Liver (tissue), 9 donors: ENCODE data around the gene HARS2. TPM values are rescaled to one million over a fixed set of nuclear protein-coding genes. Genes with fewer than 3 reads are reported as not detected.

Source experiments
- DNase-seq: peaks from one replicate; pipeline ENCODE4 v3.0.0-alpha.2; 2017; ENCODE audit warnings: low spot score
- H3K27ac ChIP-seq, 2 donors: one replicate each; pipeline ENCODE4 v1.7.0; 2013; ENCODE audit warnings: inconsistent platforms in 2 of 2, low read length in 2 of 2, control low read depth in 1 of 2, low read depth in 1 of 2, mild to moderate bottlenecking in 1 of 2
- H3K27me3 ChIP-seq, 4 donors: one replicate each; pipeline versions ENCODE4 v1.6.1 to v1.7.0; 2013; ENCODE audit warnings: low read length in 3 of 4, inconsistent platforms in 1 of 4, mild to moderate bottlenecking in 1 of 4, moderate library complexity in 1 of 4; ENCODE audit not compliant: control insufficient read depth in 4 of 4, insufficient read depth in 4 of 4
- H3K36me3 ChIP-seq, 4 donors: one replicate each; pipeline versions ENCODE4 v1.6.1 to v1.7.0; 2013; ENCODE audit warnings: low read length in 3 of 4, mild to moderate bottlenecking in 3 of 4, low read depth in 1 of 4, moderate library complexity in 1 of 4; ENCODE audit not compliant: control insufficient read depth in 4 of 4, insufficient read depth in 3 of 4
- H3K4me1 ChIP-seq, 4 donors: one replicate each; pipeline versions ENCODE4 v1.6.1 to v1.7.0; 2013; ENCODE audit warnings: low read length in 3 of 4, mild to moderate bottlenecking in 3 of 4, moderate library complexity in 1 of 4; ENCODE audit not compliant: control insufficient read depth in 4 of 4, insufficient read depth in 4 of 4
- H3K4me3 ChIP-seq, 3 donors: one replicate each; pipeline versions ENCODE4 v1.6.1 to v1.7.0; 2013; ENCODE audit warnings: low read length in 3 of 3, control low read depth in 1 of 3, low read depth in 1 of 3, mild to moderate bottlenecking in 1 of 3
- H3K9ac ChIP-seq, 2 donors: one replicate each; pipeline ENCODE4 v1.7.0; 2013; ENCODE audit warnings: low read length in 2 of 2, mild to moderate bottlenecking in 2 of 2, moderate library complexity in 2 of 2, control low read depth in 1 of 2, low read depth in 1 of 2
- H3K9me3 ChIP-seq, 4 donors: one replicate each; pipeline versions ENCODE4 v1.6.1 to v1.7.0; 2013; ENCODE audit warnings: low read length in 3 of 4; ENCODE audit not compliant: control insufficient read depth in 4 of 4
- EGR1 ChIP-seq, 2 donors: IDR thresholded peaks; 2 replicates each; pipeline ENCODE4 v1.6.1; 2016 to 2018; ENCODE audit warnings: antibody characterized with exemption in 2 of 2, low read depth in 2 of 2
- FOXA1 ChIP-seq: IDR thresholded peaks from 2 replicates; pipeline ENCODE4 v1.6.1; 2016; ENCODE audit warnings: antibody characterized with exemption
- FOXA2 ChIP-seq: IDR thresholded peaks from 2 replicates; pipeline ENCODE4 v1.6.1; 2016; ENCODE audit warnings: antibody characterized with exemption
- GABPA ChIP-seq, 2 donors: IDR thresholded peaks in 1 of 2; conservative IDR thresholded peaks in 1 of 2; 2 replicates each; pipeline ENCODE4 v1.6.1; 2016; ENCODE audit warnings: antibody characterized with exemption in 2 of 2, mild to moderate bottlenecking in 1 of 2, moderate library complexity in 1 of 2
- HNF4A ChIP-seq, 2 donors: conservative IDR thresholded peaks; 2 replicates each; pipeline ENCODE4 v1.6.1; 2016; ENCODE audit warnings: antibody characterized with exemption in 2 of 2, mild to moderate bottlenecking in 2 of 2
- HNF4G ChIP-seq: IDR thresholded peaks from 2 replicates; pipeline ENCODE4 v1.6.1; 2016; ENCODE audit warnings: antibody characterized with exemption
- JUND ChIP-seq, 2 donors: IDR thresholded peaks; 2 replicates each; pipeline ENCODE4 v1.6.1; 2016; ENCODE audit warnings: antibody characterized with exemption in 2 of 2
- NR2F2 ChIP-seq: IDR thresholded peaks from 2 replicates; pipeline ENCODE4 v1.6.1; 2016; ENCODE audit warnings: antibody characterized with exemption
- RAD21 ChIP-seq, 2 donors: IDR thresholded peaks; 2 replicates each; pipeline ENCODE4 v1.6.1; 2016; ENCODE audit warnings: antibody characterized with exemption in 2 of 2, mild to moderate bottlenecking in 2 of 2
- RXRA ChIP-seq, 2 donors: IDR thresholded peaks; 2 replicates each; pipeline ENCODE4 v1.6.1; 2017 to 2018; ENCODE audit warnings: antibody characterized with exemption in 2 of 2, mild to moderate bottlenecking in 1 of 2
- SP1 ChIP-seq: IDR thresholded peaks from 2 replicates; pipeline ENCODE4 v1.6.1; 2018; ENCODE audit warnings: antibody characterized with exemption, mild to moderate bottlenecking
- YY1 ChIP-seq: IDR thresholded peaks from 2 replicates; pipeline ENCODE4 v1.6.1; 2016; ENCODE audit warnings: antibody characterized with exemption, mild to moderate bottlenecking
- WGBS: extraction: QIAGEN DNeasy Blood & Tissue Kit; methylation state at CpG from one replicate; pipeline ENCODE4 v1.1.7; 2013; 5-methylcytosine and 5-hydroxymethylcytosine counted together
- polyA plus RNA-seq, 2 donors: library from polyadenylated mRNA; stranded (reverse) in 1 of 2; unstranded in 1 of 2; fragments of 200-250 nt in 1 of 2; fragments of >200 nt in 1 of 2; fragmentation: Nextera tagmentation in 1 of 2; extraction: Ambion mirVana in 1 of 2; gene quantifications; one replicate each; pipeline versions ENCODE4 v1.2.1 to v1.2.3, GENCODE V29; 2013 to 2015
- total RNA-seq, 2 donors: library from RNA; depleted of rRNA; stranded (reverse); fragments of >200 nt; gene quantifications; one replicate each; pipeline ENCODE4 v1.2.3, GENCODE V29; 2014
- TF ChIP-seq, protein P1 (sequence below): IDR thresholded peaks from 2 replicates; pipeline ENCODE4 v1.6.1; 2016; ENCODE audit warnings: antibody characterized with exemption, mild to moderate bottlenecking
- TF ChIP-seq, protein P2 (sequence below): IDR thresholded peaks from 2 replicates; pipeline ENCODE4 v1.6.1; 2016; ENCODE audit warnings: antibody characterized with exemption
- TF ChIP-seq, protein P3 (sequence below): IDR thresholded peaks from 2 replicates; pipeline ENCODE4 v1.6.1; 2016; ENCODE audit warnings: antibody characterized with exemption
- TF ChIP-seq, protein P4 (sequence below): IDR thresholded peaks from 2 replicates; pipeline ENCODE4 v1.6.1; 2016; ENCODE audit warnings: antibody characterized with exemption
- TF ChIP-seq, protein P5 (sequence below): fragments of 150-350 bp; IDR thresholded peaks from 2 replicates; pipeline ENCODE4 v1.5.1; 2017; ENCODE audit warnings: improper control_type of control experiment, low read depth, low read length; ENCODE audit not compliant: missing input control
- donor health status: healthy.
- donor health status: healthy.
- donor health status: healthy.
- donor health status: healthy.
- donor health status: healthy.

The HARS2 gene
- total and polyA plus RNA-seq, 4 donors: 8.6 to 16.3 (median 10.8) TPM

DNA sequence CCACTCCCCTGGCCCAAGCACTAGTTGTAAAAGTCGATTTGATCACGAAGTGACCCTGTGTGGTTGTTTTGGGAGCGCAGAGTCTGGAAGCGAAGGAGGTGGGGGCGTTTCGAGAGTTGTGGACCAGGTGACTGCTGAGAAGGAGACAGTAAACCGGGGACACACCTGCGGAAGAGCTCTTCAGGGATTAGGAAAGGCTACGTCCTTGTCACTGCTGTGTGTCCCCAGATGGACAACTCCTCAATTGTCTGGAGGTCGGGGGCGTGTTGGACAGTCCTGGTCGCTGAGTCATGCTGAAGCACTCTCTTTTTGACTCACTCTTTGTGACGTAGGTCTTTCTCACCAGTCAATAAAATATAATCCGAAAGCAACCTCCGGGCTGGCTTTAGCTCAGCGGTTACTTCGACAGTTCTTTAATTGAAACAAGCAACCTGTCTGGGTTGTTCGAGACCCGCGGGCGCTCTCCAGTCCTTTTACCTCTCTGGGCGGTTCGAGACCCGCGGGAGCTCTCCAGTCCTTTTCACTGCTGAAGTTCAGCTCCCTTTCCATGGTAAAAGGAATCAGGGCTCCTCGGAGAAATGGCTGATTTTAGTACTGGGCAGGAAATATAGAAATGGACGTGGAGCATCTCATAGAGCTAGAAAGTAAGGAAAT is 19.8 kb downstream of the HARS2 start:
- Histone ChIP-seq H3K27me3 (no peaks in the 10 kb centered on the region), H3K4me1 (peaks cover 0 to 5% (median 2%) of the 10 kb centered on the region in 4 donors), H3K36me3 (peaks cover 1 to 6% (median 3%) of the 10 kb centered on the region in 4 donors), H3K9ac (peak overlapping the region; percentile 75 to 93), H3K4me3 (peak overlapping the region; percentile 43 to 83 (median 80)), H3K27ac (peak overlapping the region; percentile 94 to 97), H3K9me3 (no peaks in the 10 kb centered on the region)
- TF ChIP-seq RAD21 (IDR thresholded peaks at IDR 0.05): peak in 1 of 2 donors; percentile 46
- TF ChIP-seq, protein P1, sequence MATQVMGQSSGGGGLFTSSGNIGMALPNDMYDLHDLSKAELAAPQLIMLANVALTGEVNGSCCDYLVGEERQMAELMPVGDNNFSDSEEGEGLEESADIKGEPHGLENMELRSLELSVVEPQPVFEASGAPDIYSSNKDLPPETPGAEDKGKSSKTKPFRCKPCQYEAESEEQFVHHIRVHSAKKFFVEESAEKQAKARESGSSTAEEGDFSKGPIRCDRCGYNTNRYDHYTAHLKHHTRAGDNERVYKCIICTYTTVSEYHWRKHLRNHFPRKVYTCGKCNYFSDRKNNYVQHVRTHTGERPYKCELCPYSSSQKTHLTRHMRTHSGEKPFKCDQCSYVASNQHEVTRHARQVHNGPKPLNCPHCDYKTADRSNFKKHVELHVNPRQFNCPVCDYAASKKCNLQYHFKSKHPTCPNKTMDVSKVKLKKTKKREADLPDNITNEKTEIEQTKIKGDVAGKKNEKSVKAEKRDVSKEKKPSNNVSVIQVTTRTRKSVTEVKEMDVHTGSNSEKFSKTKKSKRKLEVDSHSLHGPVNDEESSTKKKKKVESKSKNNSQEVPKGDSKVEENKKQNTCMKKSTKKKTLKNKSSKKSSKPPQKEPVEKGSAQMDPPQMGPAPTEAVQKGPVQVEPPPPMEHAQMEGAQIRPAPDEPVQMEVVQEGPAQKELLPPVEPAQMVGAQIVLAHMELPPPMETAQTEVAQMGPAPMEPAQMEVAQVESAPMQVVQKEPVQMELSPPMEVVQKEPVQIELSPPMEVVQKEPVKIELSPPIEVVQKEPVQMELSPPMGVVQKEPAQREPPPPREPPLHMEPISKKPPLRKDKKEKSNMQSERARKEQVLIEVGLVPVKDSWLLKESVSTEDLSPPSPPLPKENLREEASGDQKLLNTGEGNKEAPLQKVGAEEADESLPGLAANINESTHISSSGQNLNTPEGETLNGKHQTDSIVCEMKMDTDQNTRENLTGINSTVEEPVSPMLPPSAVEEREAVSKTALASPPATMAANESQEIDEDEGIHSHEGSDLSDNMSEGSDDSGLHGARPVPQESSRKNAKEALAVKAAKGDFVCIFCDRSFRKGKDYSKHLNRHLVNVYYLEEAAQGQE: peak; percentile 97
- TF ChIP-seq JUND (IDR thresholded peaks at IDR 0.05): peak; percentile 92 to 96
- TF ChIP-seq, protein P2, sequence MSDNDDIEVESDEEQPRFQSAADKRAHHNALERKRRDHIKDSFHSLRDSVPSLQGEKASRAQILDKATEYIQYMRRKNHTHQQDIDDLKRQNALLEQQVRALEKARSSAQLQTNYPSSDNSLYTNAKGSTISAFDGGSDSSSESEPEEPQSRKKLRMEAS: peak; percentile 37
- no peak for TF ChIP-seq FOXA2
- TF ChIP-seq HNF4A (conservative IDR thresholded peaks at IDR 0.05): peak; percentile 15 to 36
- peak; percentile 27 for TF ChIP-seq NR2F2
- no peak for TF ChIP-seq HNF4G
- TF ChIP-seq, protein P3, sequence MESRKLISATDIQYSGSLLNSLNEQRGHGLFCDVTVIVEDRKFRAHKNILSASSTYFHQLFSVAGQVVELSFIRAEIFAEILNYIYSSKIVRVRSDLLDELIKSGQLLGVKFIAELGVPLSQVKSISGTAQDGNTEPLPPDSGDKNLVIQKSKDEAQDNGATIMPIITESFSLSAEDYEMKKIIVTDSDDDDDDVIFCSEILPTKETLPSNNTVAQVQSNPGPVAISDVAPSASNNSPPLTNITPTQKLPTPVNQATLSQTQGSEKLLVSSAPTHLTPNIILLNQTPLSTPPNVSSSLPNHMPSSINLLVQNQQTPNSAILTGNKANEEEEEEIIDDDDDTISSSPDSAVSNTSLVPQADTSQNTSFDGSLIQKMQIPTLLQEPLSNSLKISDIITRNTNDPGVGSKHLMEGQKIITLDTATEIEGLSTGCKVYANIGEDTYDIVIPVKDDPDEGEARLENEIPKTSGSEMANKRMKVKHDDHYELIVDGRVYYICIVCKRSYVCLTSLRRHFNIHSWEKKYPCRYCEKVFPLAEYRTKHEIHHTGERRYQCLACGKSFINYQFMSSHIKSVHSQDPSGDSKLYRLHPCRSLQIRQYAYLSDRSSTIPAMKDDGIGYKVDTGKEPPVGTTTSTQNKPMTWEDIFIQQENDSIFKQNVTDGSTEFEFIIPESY: no peak
- TF ChIP-seq SP1: peak; percentile 25
- TF ChIP-seq GABPA (IDR thresholded peaks at IDR 0.05 in 1 of 2, conservative IDR thresholded peaks at IDR 0.05 in 1 of 2): peak in 1 of 2 donors; percentile 25
- TF ChIP-seq, protein P4, sequence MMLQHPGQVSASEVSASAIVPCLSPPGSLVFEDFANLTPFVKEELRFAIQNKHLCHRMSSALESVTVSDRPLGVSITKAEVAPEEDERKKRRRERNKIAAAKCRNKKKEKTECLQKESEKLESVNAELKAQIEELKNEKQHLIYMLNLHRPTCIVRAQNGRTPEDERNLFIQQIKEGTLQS: peak; percentile 100
- peak; percentile 84 for TF ChIP-seq YY1
- peak; percentile 58 to 76 for TF ChIP-seq EGR1 (IDR thresholded peaks at IDR 0.05; ENCODE audit: low read depth in 2 of 2)
- peak; percentile 32 to 37 for TF ChIP-seq RXRA (IDR thresholded peaks at IDR 0.05)
- TF ChIP-seq FOXA1: no peak
- DNase-seq: peak; percentile 74
- WGBS: 2% methylated on average over 27 of the region's 27 CpGs

DNA sequence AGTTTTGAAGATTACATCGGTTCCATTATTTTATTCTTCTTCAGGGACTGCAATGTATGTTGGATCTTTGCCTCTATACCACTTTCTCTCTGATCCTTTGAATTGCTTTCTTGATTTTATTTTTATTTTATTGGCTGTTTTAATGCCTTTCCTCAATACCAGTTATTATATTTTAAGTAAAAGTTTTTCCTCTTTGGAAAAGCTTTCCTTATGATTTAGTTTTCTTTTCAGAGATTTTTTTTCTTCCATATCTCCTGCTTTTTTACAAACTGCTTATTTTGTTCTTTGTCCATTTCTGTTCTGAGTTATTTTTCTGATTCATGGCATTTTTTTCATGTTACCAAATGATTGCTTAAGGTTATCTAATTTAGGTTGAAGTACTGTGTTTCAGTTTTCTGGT is 20.5 kb downstream of the HARS2 start:
- no peak overlapping the region for H3K4me3 ChIP-seq
- no peaks in the 10 kb centered on the region for H3K9me3 ChIP-seq
- no peak overlapping the region for H3K27ac ChIP-seq
- H3K9ac ChIP-seq: peak overlapping the region in 1 of 2 donors; percentile 74
- WGBS: 93% methylated on average over 1 of the region's 1 CpG
- H3K27me3 ChIP-seq: no peaks in the 10 kb centered on the region
- peaks cover 0 to 2% (median 0%) of the 10 kb centered on the region in 4 donors for H3K36me3 ChIP-seq
- H3K4me1 ChIP-seq: peaks cover 0 to 5% (median 2%) of the 10 kb centered on the region in 4 donors
- DNase-seq: no peak
- TF ChIP-seq, protein P1: no peak
- TF ChIP-seq, protein P2: no peak
- TF ChIP-seq NR2F2 (no peak), RAD21 (IDR thresholded peaks at IDR 0.05) (no peak), EGR1 (IDR thresholded peaks at IDR 0.05; ENCODE audit: low read depth in 2 of 2) (no peak), RXRA (IDR thresholded peaks at IDR 0.05) (no peak)
- TF ChIP-seq, protein P5, sequence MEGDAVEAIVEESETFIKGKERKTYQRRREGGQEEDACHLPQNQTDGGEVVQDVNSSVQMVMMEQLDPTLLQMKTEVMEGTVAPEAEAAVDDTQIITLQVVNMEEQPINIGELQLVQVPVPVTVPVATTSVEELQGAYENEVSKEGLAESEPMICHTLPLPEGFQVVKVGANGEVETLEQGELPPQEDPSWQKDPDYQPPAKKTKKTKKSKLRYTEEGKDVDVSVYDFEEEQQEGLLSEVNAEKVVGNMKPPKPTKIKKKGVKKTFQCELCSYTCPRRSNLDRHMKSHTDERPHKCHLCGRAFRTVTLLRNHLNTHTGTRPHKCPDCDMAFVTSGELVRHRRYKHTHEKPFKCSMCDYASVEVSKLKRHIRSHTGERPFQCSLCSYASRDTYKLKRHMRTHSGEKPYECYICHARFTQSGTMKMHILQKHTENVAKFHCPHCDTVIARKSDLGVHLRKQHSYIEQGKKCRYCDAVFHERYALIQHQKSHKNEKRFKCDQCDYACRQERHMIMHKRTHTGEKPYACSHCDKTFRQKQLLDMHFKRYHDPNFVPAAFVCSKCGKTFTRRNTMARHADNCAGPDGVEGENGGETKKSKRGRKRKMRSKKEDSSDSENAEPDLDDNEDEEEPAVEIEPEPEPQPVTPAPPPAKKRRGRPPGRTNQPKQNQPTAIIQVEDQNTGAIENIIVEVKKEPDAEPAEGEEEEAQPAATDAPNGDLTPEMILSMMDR: no peak
- TF ChIP-seq, protein P3: no peak
